Measurements from ENCODE around the gene SH3PXD2B.

Gene SH3PXD2B

DNA sequence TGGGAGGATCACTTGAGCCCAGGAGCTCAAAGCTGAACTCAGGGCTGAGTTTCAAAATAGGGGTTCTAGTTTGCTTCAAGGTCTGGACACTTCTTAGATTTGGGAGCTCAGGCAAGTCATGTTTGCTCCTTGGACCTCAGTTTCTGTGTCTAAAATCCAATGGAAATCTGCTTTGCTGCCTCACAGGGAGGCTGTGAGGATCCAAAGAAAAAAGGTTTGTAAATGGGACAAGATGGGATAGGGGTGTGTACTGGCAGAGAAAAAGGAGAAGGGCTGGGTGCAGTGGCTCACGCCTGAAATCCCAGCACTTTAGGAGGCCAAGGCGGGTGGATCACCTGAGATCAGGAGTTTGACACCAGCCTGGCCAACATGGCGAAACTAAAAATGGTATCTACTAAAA is 39.6 kb upstream of the SH3PXD2B start:
- Histone ChIP-seq H3K27ac (ENCODE audit: low read depth, low read length, poor library complexity, severe bottlenecking) (no peak overlapping the region), H3K4me3 (ENCODE audit: low read depth, low read length, poor library complexity, severe bottlenecking) (no peak overlapping the region)
- TF ChIP-seq EZH2 (IDR thresholded peaks at IDR 0.05; ENCODE audit: borderline replicate concordance, low read length): no peak
- TF ChIP-seq, protein P1, sequence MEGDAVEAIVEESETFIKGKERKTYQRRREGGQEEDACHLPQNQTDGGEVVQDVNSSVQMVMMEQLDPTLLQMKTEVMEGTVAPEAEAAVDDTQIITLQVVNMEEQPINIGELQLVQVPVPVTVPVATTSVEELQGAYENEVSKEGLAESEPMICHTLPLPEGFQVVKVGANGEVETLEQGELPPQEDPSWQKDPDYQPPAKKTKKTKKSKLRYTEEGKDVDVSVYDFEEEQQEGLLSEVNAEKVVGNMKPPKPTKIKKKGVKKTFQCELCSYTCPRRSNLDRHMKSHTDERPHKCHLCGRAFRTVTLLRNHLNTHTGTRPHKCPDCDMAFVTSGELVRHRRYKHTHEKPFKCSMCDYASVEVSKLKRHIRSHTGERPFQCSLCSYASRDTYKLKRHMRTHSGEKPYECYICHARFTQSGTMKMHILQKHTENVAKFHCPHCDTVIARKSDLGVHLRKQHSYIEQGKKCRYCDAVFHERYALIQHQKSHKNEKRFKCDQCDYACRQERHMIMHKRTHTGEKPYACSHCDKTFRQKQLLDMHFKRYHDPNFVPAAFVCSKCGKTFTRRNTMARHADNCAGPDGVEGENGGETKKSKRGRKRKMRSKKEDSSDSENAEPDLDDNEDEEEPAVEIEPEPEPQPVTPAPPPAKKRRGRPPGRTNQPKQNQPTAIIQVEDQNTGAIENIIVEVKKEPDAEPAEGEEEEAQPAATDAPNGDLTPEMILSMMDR (IDR thresholded peaks at IDR 0.05; ENCODE audit: low read length): no peak

DNA sequence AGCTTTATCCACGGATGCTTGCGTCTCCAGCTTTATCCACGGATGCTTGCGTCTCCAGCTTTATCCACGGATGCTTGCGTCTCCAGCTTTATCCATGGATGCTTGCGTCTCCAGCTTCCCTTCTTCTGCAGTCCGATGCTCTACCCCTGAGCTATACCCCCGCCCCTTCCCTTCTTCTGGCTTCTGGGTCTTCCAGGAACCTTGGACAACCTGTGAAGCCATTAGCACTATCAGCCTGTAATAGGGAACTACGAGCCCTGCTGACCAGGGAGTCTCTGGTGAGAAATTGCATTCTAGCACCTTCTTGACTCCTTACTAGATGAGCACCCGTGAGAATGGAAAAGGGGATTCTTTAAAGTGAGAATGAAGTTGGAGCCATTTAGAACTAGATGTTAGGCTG is 39.1 kb upstream of the SH3PXD2B start:
- Histone ChIP-seq H3K79me2 (ENCODE audit: insufficient read depth, low read length) (no peaks in the 10 kb centered on the region), H3K9me3 (ENCODE audit: low read length) (no peaks in the 10 kb centered on the region), H3K27ac (ENCODE audit: low read depth, low read length, poor library complexity, severe bottlenecking) (no peak overlapping the region), H3K4me2 (ENCODE audit: low read length) (no peak overlapping the region), H3K27me3 (ENCODE audit: insufficient read depth, low read length) (peaks cover 3% of the 10 kb centered on the region; the same call in 1 of the 2 replicates), H3K9ac (ENCODE audit: low read length) (no peak overlapping the region), H3F3A (ENCODE audit: insufficient read depth, low read length) (no peaks in the 10 kb centered on the region), H3K9me2 (ENCODE audit: low read depth, low read length) (no peaks in the 10 kb centered on the region), H4K20me1 (ENCODE audit: insufficient read depth, low read length) (no peaks in the 10 kb centered on the region), H2AFZ (ENCODE audit: low read length) (no peak overlapping the region), H3K36me3 (ENCODE audit: insufficient read depth, low read length) (no peaks in the 10 kb centered on the region), H3K4me1 (ENCODE audit: insufficient read depth, low read length, severe bottlenecking) (no peaks in the 10 kb centered on the region), H3K4me3 (ENCODE audit: low read depth, low read length, poor library complexity, severe bottlenecking) (no peak overlapping the region)
- no peak for TF ChIP-seq EZH2 (IDR thresholded peaks at IDR 0.05; ENCODE audit: borderline replicate concordance, low read length)
- TF ChIP-seq, protein P1 (IDR thresholded peaks at IDR 0.05; ENCODE audit: low read length): no peak

More for the DNA sequence above, 39.6 kb upstream of the SH3PXD2B start:
- no peaks in the 10 kb centered on the region for H3K79me2 ChIP-seq (ENCODE audit: insufficient read depth, low read length)
- H3K27me3 ChIP-seq (ENCODE audit: insufficient read depth, low read length): peaks cover 3% of the 10 kb centered on the region; the same call in 1 of the 2 replicates
- no peaks in the 10 kb centered on the region for H3K36me3 ChIP-seq (ENCODE audit: insufficient read depth, low read length)
- H4K20me1 ChIP-seq (ENCODE audit: insufficient read depth, low read length): no peaks in the 10 kb centered on the region
- H3K9me3 ChIP-seq (ENCODE audit: low read length): no peaks in the 10 kb centered on the region
- H3K4me1 ChIP-seq (ENCODE audit: insufficient read depth, low read length, severe bottlenecking): no peaks in the 10 kb centered on the region
- no peak overlapping the region for H3K9ac ChIP-seq (ENCODE audit: low read length)
- H3K9me2 ChIP-seq (ENCODE audit: low read depth, low read length): no peaks in the 10 kb centered on the region
- no peaks in the 10 kb centered on the region for H3F3A ChIP-seq (ENCODE audit: insufficient read depth, low read length)
- H3K4me2 ChIP-seq (ENCODE audit: low read length): no peak overlapping the region
- H2AFZ ChIP-seq (ENCODE audit: low read length): no peak overlapping the region

DNA sequence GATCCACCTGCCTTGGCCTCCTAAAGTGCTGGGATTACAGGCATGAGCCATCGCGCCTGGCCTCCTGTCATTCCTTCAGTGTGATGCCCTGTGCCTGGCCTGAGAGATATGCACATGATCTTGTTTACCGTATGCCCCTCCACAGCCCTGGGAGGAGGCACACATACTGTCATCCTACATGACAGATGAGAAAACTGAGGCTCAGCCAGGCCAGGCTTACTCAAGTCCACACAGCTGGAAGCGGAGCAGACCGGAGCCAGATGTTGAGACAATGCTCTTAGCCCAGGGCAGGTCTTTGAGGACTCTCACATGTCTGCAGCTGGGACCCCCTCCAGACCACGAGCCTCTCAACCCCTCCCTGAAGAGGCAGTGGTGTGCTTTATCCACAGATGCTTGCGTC is 38.7 kb upstream of the SH3PXD2B start:
- TF ChIP-seq, protein P1 (IDR thresholded peaks at IDR 0.05; ENCODE audit: low read length): no peak
- TF ChIP-seq EZH2 (IDR thresholded peaks at IDR 0.05; ENCODE audit: borderline replicate concordance, low read length): no peak
- Histone ChIP-seq H3K27ac (ENCODE audit: low read depth, low read length, poor library complexity, severe bottlenecking) (no peak overlapping the region), H3K4me2 (ENCODE audit: low read length) (no peak overlapping the region), H3K9me2 (ENCODE audit: low read depth, low read length) (no peaks in the 10 kb centered on the region), H3K9ac (ENCODE audit: low read length) (no peak overlapping the region), H3K79me2 (ENCODE audit: insufficient read depth, low read length) (no peaks in the 10 kb centered on the region), H4K20me1 (ENCODE audit: insufficient read depth, low read length) (no peaks in the 10 kb centered on the region), H3F3A (ENCODE audit: insufficient read depth, low read length) (no peaks in the 10 kb centered on the region), H2AFZ (ENCODE audit: low read length) (no peak overlapping the region), H3K4me1 (ENCODE audit: insufficient read depth, low read length, severe bottlenecking) (no peaks in the 10 kb centered on the region), H3K27me3 (ENCODE audit: insufficient read depth, low read length) (peaks cover 3% of the 10 kb centered on the region; the same call in 1 of the 2 replicates), H3K9me3 (ENCODE audit: low read length) (no peaks in the 10 kb centered on the region), H3K36me3 (ENCODE audit: insufficient read depth, low read length) (no peaks in the 10 kb centered on the region), H3K4me3 (ENCODE audit: low read depth, low read length, poor library complexity, severe bottlenecking) (no peak overlapping the region)

Measured in OCI-LY1 (cell line).